ACC112 (cell line): Measurements from ENCODE around the gene INPP5B.
A peak's percentile ranks its signal among the peaks of the same experiment; 100 is the strongest.

Experiments used
- H2AFZ ChIP-seq: fragments of 200-600 bp; sonication (generic); one replicate; pipeline ENCODE4 v1.6.0; 2017; ENCODE audit warnings: antibody characterized with exemption, low read length; ENCODE audit not compliant: unreplicated experiment
- H3K27ac ChIP-seq: fragments of 200-600 bp; sonication (generic); 2 replicates; pipeline ENCODE4 v1.5.1; 2014; ENCODE audit warnings: low read depth, mild to moderate bottlenecking, antibody characterized with exemption, low read length, moderate library complexity
- H3K27me3 ChIP-seq: fragments of 200-600 bp; sonication (generic); 2 replicates; pipeline ENCODE4 v1.6.1; 2014; ENCODE audit warnings: mild to moderate bottlenecking, antibody characterized with exemption, low read length, moderate library complexity, mixed read lengths; ENCODE audit not compliant: insufficient read depth
- H3K36me3 ChIP-seq: fragments of 200-600 bp; sonication (generic); 2 replicates; pipeline ENCODE4 v1.6.1; 2016; ENCODE audit warnings: mild to moderate bottlenecking, antibody characterized with exemption, low read length, moderate library complexity, mixed read lengths; ENCODE audit not compliant: insufficient read depth
- H3K4me1 ChIP-seq: fragments of 200-600 bp; sonication (generic); one replicate; pipeline ENCODE4 v1.6.1; 2016; ENCODE audit warnings: low read length, mixed read lengths; ENCODE audit not compliant: insufficient read depth, unreplicated experiment, control insufficient read depth
- H3K4me3 ChIP-seq: fragments of 200-600 bp; sonication (generic); 2 replicates; pipeline ENCODE4 v1.5.1; 2014; ENCODE audit warnings: mild to moderate bottlenecking, low read depth, low read length
- H3K79me2 ChIP-seq: fragments of 200-600 bp; sonication (generic); one replicate; pipeline ENCODE4 v1.6.0; 2016; ENCODE audit warnings: low read length; ENCODE audit not compliant: control insufficient read depth, unreplicated experiment, insufficient read depth

Gene INPP5B

GRCh38 chr1:37813529-37814145 is 133.2 kb downstream of the INPP5B start:
- H3K27ac ChIP-seq, result no peak overlapping the region
- no peak overlapping the region for H2AFZ ChIP-seq
- peaks cover 20% of the 10 kb centered on the region for H3K4me1 ChIP-seq
- no peaks in the 10 kb centered on the region for H3K36me3 ChIP-seq
- no peak overlapping the region for H3K4me3 ChIP-seq
- H3K79me2 ChIP-seq, result peaks cover 6% of the 10 kb centered on the region
- H3K27me3 ChIP-seq, result no peaks in the 10 kb centered on the region

DNA sequence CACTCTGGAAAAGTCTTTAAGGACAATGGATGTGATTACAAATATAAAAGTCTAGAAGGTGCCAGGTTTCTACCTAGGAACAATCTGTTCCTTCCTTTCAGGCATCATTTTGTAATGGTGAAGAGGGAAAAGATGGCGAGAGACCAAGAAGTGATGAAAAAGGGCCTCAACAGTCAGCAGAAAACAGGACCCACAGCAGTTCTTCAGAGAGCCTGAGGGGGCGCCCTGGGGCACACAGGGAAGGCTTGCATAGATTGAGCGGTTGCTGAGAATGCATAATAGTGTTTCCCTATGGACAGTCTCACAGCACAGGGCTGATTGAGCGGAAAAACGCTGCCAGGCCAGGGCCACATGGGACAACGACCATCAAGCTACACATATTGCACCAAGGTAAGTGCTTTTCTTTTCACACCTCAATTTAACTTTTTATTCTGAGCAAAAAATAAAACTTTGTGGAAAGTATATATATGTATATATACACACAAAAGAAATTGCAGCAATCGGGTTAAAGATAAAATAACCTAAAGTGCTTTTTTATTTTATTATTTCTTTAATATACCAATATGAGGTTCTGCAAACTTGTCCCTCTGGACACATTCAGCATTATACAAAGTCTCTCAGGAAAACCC is 135.7 kb downstream of the INPP5B start:
- H3K79me2 ChIP-seq, result peaks cover 21% of the 10 kb centered on the region
- no peaks in the 10 kb centered on the region for H3K36me3 ChIP-seq
- peaks cover 24% of the 10 kb centered on the region for H3K4me1 ChIP-seq
- no peak overlapping the region for H3K4me3 ChIP-seq
- peak overlapping the region; percentile 59 for H3K27ac ChIP-seq
- H2AFZ ChIP-seq, result no peak overlapping the region
- no peaks in the 10 kb centered on the region for H3K27me3 ChIP-seq
